Heart right ventricle (tissue), 16 donors: ENCODE measurements around the gene LDLRAD4. TPM values are rescaled to one million over a fixed set of nuclear protein-coding genes. Genes with fewer than 3 reads are reported as not detected.
A peak's percentile ranks its signal among the peaks of the same experiment; 100 is the strongest.

Experiments
- ATAC-seq, 8 donors: fragments of 200-7000 bp; cut with Tn5 transposase; one replicate each; pipeline ENCODE4 v1.9.1; 2020; ENCODE audit warnings: mild to moderate bottlenecking in 8 of 8, moderate library complexity in 8 of 8, moderate number of reproducible peaks in 1 of 8
- DNase-seq, 2 donors: peaks; one replicate each; pipeline ENCODE4 v3.0.0-alpha.2; 2020
- H3K27ac ChIP-seq, 10 donors: fragments of 200-600 bp; sonication (generic) in 2 of 10; one replicate each; pipeline versions ENCODE4 v1.5.0 to v1.8.0; 2020 to 2022; ENCODE audit warnings: mild to moderate bottlenecking in 3 of 10
- H3K27me3 ChIP-seq, 7 donors: fragments of 200-600 bp; one replicate each; pipeline ENCODE4 v1.8.0; 2021 to 2022; ENCODE audit warnings: mild to moderate bottlenecking in 2 of 7
- H3K36me3 ChIP-seq, 9 donors: fragments of 200-600 bp; sonication (generic) in 1 of 9; one replicate each; pipeline versions ENCODE4 v1.5.0 to v1.8.0; 2020 to 2022; ENCODE audit warnings: mild to moderate bottlenecking in 2 of 9
- H3K4me1 ChIP-seq, 9 donors: fragments of 200-600 bp; sonication (generic) in 1 of 9; one replicate each; pipeline versions ENCODE4 v1.5.0 to v1.8.0; 2020 to 2022; ENCODE audit warnings: mild to moderate bottlenecking in 4 of 9
- H3K4me3 ChIP-seq, 10 donors: fragments of 200-600 bp; sonication (generic) in 2 of 10; one replicate each; pipeline versions ENCODE4 v1.5.0 to v1.8.0; 2020 to 2022; ENCODE audit warnings: mild to moderate bottlenecking in 7 of 10, moderate library complexity in 2 of 10
- H3K9me3 ChIP-seq, 11 donors: fragments of 200-600 bp in 10 of 11; sonication (generic) in 2 of 11; one replicate each; pipeline versions ENCODE4 v1.5.0 to v1.8.0; 2013 to 2022; ENCODE audit warnings: mild to moderate bottlenecking in 2 of 11, control low read depth in 1 of 11, moderate library complexity in 1 of 11
- CTCF ChIP-seq, 9 donors: fragments of 200-600 bp; sonication (generic) in 2 of 9; IDR thresholded peaks; one replicate each; pipeline versions ENCODE4 v1.5.0 to v1.8.0; 2021 to 2022; ENCODE audit warnings: antibody characterized with exemption in 9 of 9, mild to moderate bottlenecking in 5 of 9, moderate library complexity in 1 of 9
- WGBS, 2 donors: extraction: QIAGEN DNeasy Blood & Tissue Kit; methylation state at CpG; one replicate each; pipeline ENCODE4 v1.1.7; 2013; ENCODE audit warnings: inconsistent platforms in 1 of 2; 5-methylcytosine and 5-hydroxymethylcytosine counted together
- intact Hi-C, 10 donors: fragments of 100-400 bp; cut with DNase I; formaldehyde crosslinking; loops; one replicate each; pipeline versions ENCODE4 v1.11.1 to v1.14.2; 2022
- polyA plus RNA-seq, 2 donors: library from polyadenylated mRNA; stranded (reverse); fragments of 200-250 nt; gene quantifications; one replicate each; pipeline ENCODE4 v1.2.3, GENCODE V29; 2013
- total RNA-seq, 10 donors: library from RNA; stranded (reverse); fragmentation: NEBNext Ultra II Directional in 3 of 10; extraction: Animal tissue kit (Norgen Biotek cat#: 25700) in 3 of 10; gene quantifications; one replicate each; pipeline versions ENCODE4 v1.2.1 to v1.2.4, GENCODE V29; 2021 to 2023
- donor health status: Arrhythmogenic right ventricular cardiomyopathy.
- donor health status: ischemic (EF 13 %, LVEDD 7.1; RV severe dilation, severe dysfunction).
- donor health status: healthy with polysubstance abuse.
- donor health status: DM: no; HTN: yes; CAD: no.
- donor health status: DM: no; HTN: no; CAD: no.
- donor health status: ischemic (EF 25% LVEDD 6.9; RV normal size, moderate dysfunction).
- donor health status: ischemic (EF 25% LVEDD 5.7; RV mildly dilated, moderate dysfunction).
- donor health status: healthy.
- donor health status: DM: yes; HTN: yes; CAD: no.
- donor health status: Ischemic cardiomyopathy.
- donor health status: ischemic (EF 35%, LVEDD 5.7; RV mildly dilated, moderate dysfunction).
- donor health status: nonischemic (EF 11% LVEDD 7.7; RV severe dilation, severe dysfunction).
- donor health status: DM: yes; HTN: yes; CAD: no.
- donor health status: PGD.
- donor health status: ischemic (EF 29% LVEDD 5.4; RV normal size, mild dysfunction).
- donor health status: nonischemic (EF 23%, LVEDD 6.1; RV moderate dilation, normal function).

Gene LDLRAD4
- total and polyA plus RNA-seq, 12 donors: 5.4 to 74.6 (median 34.6) TPM

GRCh38 chr18:13374096-13374467 is 155.5 kb downstream of the LDLRAD4 start:
- peaks cover 10 to 72% (median 41%) of the 10 kb centered on the region in 9 donors for H3K4me1 ChIP-seq
- H3K9me3 ChIP-seq: no peaks in the 10 kb centered on the region
- ATAC-seq (no peak), DNase-seq (no peak)
- peak overlapping the region in 1 of 10 donors; percentile 59 for H3K27ac ChIP-seq
- TF ChIP-seq CTCF (IDR thresholded peaks at IDR 0.05): no peak
- H3K27me3 ChIP-seq: no peaks in the 10 kb centered on the region
- no peak overlapping the region for H3K4me3 ChIP-seq
- whole genome bisulfite sequencing, 2 donors: 80 to 88% methylated on average over 4 of the region's 4 CpGs
- H3K36me3 ChIP-seq: no peaks in the 10 kb centered on the region
- intact Hi-C loops: loop anchor here in 3 of 10 donors (10.0 kb wide), 3 partner anchors 69 to 159 kb away; partner anchors contain the start of gene LDLRAD4 (in 1 of the 3)

GRCh38 chr18:13374468-13375301 is 156.1 kb downstream of the LDLRAD4 start:
- Histone ChIP-seq H3K9me3 (no peaks in the 10 kb centered on the region), H3K4me1 (peaks cover 11 to 74% (median 47%) of the 10 kb centered on the region in 9 donors), H3K27me3 (no peaks in the 10 kb centered on the region), H3K36me3 (no peaks in the 10 kb centered on the region), H3K4me3 (no peak overlapping the region), H3K27ac (peak overlapping the region in 8 of 10 donors; percentile 3 to 75 (median 64))
- peak; percentile 2 to 37 (median 10) for ATAC-seq
- intact Hi-C loops: loop anchor here in 5 of 10 donors (5.0 to 10.0 kb wide), 6 partner anchors 70 to 160 kb away; partner anchors contain the start of gene LDLRAD4 (in 3 of the 5)
- no peak for DNase-seq
- 65 to 69% methylated on average over 17 of the region's 17 CpGs for WGBS, 2 donors
- TF ChIP-seq CTCF (IDR thresholded peaks at IDR 0.05): no peak

- intact Hi-C loops: loop anchor here in 5 of 10 donors (5.0 to 10.0 kb wide), 6 partner anchors 71 to 161 kb away; partner anchors contain the start of gene LDLRAD4 (in 3 of the 5)
- ATAC-seq: peak; percentile 51 to 89 (median 78)
- Histone ChIP-seq H3K27me3 (no peaks in the 10 kb centered on the region), H3K9me3 (no peaks in the 10 kb centered on the region), H3K4me3 (no peak overlapping the region), H3K27ac (peak overlapping the region in 8 of 10 donors; percentile 3 to 75 (median 64)), H3K36me3 (no peaks in the 10 kb centered on the region), H3K4me1 (peaks cover 11 to 78% (median 56%) of the 10 kb centered on the region in 9 donors)
- peak; percentile 59 to 76 for DNase-seq
- WGBS, 2 donors: 70 to 79% methylated on average over 19 of the region's 19 CpGs
- peak in 1 of 9 donors; percentile 30 for TF ChIP-seq CTCF (IDR thresholded peaks at IDR 0.05)
Measured at GRCh38 chr18:13375302-13376255, 157.0 kb downstream of the LDLRAD4 start.
